NT2/D1 (cell line): ENCODE measurements around the gene PRKAG2.

ENCODE experiments used
- YY1 ChIP-seq: IDR thresholded peaks from 2 replicates; pipeline ENCODE4 v1.6.1; 2011; ENCODE audit not compliant: insufficient read length, insufficient read depth
- ZNF274 ChIP-seq: IDR thresholded peaks from 2 replicates; pipeline ENCODE4 v1.6.1; 2011; ENCODE audit warnings: mild to moderate bottlenecking, low read depth, low read length

- TF ChIP-seq ZNF274 (no peak), YY1 (no peak)
Observed at GRCh38 chr7:151905766-151906165, 28.9 kb upstream of the PRKAG2 start.
